Measurements from ENCODE around the gene PPME1.

Gene PPME1

DNA sequence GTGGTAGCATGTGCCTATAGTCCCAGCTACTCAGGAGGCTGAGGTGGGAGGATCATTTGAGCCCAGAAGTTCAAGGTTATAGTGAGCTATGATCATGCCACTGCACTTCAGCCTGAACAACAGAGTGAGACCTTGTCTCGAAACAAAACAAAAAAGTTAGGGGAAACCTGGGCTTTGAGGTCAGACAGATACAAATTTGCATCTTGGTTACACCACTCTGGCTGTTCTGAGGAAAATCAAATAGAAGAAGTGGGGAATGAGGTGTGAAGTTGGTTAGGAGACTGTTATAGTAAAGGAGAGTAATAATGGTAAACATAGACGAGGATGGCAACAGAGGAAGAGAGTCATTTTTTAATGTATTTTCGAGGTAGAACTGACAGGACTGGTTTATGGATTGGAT lies 62.6 kb downstream of the PPME1 start:
- no peak for DNase-seq

GRCh38 chr11:74235121-74235520 lies 64.0 kb downstream of the PPME1 start:
- DNase-seq, result no peak

DNA sequence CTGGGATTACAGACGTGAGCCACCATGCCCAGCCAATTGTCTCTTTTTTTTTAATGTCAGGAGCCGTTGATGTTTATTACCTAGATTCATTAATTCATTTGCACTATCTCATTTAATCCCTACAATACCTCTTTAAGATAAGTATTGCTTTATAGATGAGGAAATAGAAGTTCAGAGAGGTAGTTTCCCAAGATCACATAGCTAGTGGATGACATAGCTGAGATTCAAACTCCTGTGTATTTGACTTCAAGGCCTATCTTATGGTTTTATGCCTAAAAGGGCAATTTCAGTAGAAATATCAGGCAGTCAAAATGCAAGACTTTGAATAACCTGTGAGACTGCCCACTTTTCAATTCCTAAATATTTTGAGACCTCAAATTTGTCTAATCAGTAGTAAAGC lies 66.5 kb downstream of the PPME1 start:
- no peak for DNase-seq

DNA sequence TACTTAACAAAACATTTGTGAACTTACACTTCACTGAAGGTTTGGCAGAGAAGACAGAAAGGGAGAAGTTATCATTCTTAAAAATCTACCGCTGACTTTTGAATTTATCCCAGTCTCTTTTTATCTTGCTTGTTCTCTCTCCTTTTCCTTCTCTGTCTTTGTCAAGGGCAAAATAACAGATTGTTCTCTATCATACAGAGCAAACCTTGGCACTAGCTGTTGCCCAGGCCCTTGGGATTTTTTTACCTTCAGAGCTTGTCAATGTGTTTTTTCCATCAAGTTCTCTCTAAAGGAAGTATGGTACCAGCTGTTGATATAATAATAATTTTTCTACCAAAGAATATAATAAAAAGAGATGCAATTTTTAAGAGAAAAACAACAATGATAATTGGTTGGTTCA lies 67.2 kb downstream of the PPME1 start:
- DNase-seq, result no peak

DNA sequence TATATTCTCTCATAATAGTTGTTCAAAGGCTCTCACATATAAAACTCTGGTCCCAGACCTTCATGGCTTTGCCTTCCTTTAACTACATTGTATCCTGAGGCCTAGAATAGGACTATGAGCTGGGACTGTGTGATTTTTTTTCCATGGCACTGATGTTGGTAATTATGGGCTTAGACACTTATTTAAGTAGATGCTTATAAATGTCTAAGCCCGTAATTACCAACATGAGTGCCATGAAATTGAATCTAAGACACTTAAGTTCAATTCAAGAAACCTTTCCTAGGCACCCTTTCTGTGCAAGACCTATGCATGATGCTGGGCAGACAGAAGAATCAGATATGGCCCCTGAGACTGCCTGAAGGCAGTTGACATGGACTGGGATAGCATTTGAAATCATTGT lies 77.4 kb downstream of the PPME1 start:
- DNase-seq, result no peak

DNA sequence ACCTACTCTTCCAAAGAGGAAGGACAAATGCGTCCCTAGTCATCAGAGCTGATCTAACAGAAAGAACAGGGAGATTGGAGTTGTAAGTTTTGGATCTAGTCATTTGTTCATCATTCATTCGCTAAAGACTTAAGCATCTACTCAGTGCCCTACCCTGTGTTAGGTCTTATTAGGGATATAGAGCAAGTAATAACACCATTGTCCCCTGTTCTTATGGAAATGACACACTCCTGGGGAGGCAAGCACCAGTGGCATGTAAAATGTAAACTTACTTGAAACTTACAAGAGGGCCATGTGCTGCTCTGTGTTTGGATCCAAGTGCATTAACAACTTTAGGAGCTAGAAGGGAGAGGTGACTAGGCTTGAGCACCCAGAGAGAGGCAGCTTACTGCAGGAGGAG lies 78.4 kb downstream of the PPME1 start:
- DNase-seq, result no peak

DNA sequence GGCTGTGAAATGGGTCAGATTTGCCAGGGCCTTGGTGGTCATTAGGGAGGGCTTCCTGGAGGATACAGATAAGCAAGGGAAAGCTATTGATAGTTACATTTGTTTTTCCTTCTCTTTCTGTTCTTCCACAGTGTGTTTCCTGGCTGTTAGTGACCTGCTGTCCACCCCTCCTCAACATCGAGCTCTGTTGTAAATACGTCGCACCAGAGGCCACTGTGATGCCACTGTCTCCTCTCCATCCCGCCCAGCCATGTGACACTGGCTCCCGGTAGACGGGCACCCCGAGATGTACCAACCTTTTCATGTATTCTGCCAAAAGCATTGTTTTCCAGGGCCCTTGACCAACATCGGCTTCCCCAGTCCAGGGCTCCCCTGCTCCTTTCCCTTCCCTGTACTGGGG lies 82.3 kb downstream of the PPME1 start:
- no peak for DNase-seq

- peak; percentile 75 for DNase-seq
Observed at GRCh38 chr11:74255741-74256375, 84.8 kb downstream of the PPME1 start.

- DNase-seq, result no peak
Observed at GRCh38 chr11:74256378-74257133, 85.5 kb downstream of the PPME1 start.

GRCh38 chr11:74257959-74258553 lies 87.0 kb downstream of the PPME1 start:
- DNase-seq, result no peak

DNA sequence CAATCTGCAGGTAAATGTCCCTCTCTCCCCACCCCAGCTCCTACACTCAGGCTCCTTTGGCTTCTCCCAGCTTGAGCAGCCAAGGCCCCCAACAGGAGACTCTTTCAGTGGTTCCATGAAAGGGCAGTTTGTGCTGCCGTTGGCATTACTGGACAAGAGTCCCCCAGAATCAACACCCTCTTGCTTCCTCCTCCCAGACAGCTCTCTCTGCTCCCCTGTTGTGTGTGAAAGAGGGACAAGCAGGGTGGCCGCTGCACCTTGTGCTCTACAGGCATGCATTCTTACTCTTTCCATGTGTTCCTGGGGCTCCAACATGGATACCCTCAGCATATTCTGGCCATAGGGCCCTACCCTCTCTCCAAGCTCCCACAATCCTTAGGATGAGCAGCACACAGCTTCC lies 91.6 kb downstream of the PPME1 start:
- no peak for DNase-seq

DNA sequence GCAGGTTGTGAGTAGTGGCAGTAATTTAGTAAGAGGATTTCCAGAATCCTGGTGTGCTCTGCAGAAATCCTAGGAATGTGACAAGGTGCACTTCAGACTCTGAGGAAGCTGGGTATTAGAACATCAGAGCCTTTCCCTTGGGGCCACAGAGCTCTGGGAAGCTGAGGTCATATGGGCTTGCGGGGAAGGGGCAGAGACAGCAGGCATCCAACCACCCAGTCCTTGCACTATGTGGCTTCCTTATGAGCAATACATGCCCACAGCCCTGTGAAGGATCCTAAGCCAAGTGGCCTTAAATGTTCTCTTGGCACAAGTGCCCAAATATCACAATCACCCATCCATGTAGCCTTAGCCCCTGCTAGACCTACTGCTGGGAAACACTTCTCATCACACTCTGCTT lies 94.2 kb downstream of the PPME1 start:
- DNase-seq, result no peak

DNA sequence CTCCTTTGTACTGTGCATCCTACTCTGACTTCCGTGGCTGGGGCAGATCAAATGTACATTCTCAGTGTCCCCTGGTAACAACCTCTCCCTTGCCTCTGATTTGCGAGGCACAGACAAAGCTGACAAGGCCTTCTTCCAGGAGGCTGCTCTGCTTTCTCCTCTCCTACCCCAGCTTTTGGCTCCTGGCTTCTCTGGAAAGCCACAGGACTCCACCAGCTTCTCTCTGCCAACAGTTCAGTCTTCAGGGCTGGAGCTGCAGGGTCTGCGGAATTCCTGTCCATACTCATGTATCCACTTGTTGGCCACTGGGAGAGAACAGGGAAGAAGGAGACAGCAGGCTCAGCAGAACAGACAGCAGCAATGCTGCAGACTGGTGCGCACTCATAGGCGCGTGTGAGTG lies 95.9 kb downstream of the PPME1 start:
- no peak for DNase-seq

DNA sequence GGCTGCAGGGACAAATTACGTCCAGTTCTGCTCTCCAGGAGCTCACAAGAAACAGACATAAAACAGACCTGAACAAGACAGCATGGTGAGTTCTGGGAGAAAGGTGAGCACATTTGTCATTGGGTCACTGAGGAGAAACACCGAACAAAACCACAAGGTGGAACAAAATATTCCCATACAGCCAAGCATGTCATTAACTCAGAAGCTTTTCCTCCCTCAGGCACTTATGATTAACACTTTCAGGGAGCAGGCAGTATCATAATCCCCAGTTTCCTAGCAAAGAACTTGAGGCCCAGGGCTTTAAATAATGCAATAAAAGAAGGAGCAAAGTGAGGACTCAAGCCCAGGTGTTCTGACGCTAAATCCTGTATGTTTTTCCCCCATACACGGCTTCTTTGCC lies 97.4 kb downstream of the PPME1 start:
- DNase-seq, result no peak

DNA sequence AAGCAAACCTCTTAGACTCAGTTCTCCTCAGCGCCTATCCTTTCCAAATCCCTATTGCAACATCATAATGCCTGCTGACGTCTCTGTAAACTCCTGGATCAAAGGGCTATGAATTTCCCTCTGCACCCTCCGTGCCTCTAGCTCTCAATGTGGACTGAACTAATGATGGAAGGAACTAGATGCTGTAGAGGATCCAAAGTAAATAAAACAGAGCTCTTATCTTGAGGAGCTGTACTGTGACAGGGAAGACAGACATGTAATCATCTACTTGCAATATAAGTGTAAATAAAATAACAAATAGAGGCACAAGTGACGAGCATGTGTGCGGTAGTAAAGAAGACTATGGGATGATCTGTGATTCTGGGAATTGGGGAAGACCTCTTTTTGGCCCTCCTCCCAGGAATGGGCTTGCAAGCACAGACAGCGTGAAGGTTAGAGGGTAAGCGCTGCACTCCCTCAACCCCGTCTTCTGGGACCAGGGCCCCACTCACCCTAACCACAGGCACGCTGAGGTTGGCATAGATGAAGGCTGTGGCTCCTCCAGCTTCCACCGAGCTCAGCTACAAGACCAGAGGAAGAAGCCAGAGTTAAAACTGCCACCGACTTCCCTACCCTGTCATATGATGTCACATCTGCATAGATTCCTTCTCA lies 98.2 kb downstream of the PPME1 start:
- peak; percentile 32 for DNase-seq

GRCh38 chr11:74272276-74272675 lies 101.2 kb downstream of the PPME1 start:
- DNase-seq, result no peak

GRCh38 chr11:74276581-74276980 lies 105.5 kb downstream of the PPME1 start:
- no peak for DNase-seq

- no peak for DNase-seq
Observed at GRCh38 chr11:74278103-74278502, 107.0 kb downstream of the PPME1 start.

DNA sequence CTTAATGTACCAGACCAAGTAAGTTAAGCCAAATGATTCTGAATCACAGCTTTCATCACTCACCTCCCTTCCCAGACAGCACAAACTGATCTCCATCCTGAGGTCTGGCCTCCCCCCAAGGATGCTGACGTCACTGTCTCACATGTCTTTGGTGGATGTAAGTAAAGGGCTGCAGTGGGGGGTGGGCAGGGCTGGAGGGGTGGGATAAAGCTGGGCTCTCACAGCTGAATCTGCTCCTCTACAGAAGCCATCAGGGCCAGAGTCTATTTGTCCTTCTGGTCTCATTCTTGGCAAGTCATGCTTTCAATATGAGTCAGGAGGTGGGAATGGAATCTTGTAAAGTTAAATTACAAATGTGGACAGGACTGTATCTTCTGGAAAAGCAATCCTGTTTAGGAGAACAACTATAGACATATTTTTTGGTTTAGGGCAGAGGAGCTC lies 107.7 kb downstream of the PPME1 start:
- no peak for DNase-seq

- DNase-seq, result no peak
Observed at GRCh38 chr11:74279256-74279655, 108.2 kb downstream of the PPME1 start.

DNA sequence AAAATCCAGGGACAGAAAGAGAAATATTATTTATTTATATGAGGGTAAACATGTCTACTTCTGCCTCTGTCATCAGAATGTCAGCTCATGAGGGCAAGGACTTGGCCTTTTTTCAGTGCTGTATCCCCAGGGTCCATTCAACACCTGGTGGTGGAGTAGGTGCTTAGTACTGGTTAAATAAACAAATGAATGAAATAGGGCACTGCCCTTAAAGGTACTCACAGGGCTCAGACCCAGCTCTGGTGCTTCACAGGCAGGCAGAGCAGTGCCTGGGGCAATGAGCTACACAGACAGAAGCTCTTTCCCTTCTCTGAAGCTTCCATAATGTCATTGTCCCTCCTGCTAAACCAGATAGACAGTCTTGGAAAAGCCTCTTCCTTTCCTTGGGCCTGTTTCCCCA lies 109.4 kb downstream of the PPME1 start:
- DNase-seq, result no peak

DNA sequence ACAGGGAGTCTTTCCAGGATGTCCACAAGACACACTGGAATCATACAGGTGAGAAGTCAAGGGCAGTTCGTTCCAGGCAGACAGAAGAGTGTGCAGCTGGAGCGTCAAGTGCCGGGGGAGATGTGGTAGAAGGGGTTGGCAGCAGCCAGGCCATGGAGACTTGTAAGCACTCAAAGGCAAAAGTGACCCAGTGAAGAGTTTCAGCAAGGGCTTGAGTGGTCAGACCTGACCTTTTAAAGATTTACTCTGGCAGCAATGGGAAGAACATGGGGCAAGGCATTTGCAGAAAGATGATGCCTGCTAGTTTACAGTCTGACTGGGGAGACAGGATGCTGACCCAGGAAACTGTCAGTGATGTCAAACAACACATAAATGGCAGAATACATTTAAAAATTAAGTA lies 111.3 kb downstream of the PPME1 start:
- no peak for DNase-seq

DNA sequence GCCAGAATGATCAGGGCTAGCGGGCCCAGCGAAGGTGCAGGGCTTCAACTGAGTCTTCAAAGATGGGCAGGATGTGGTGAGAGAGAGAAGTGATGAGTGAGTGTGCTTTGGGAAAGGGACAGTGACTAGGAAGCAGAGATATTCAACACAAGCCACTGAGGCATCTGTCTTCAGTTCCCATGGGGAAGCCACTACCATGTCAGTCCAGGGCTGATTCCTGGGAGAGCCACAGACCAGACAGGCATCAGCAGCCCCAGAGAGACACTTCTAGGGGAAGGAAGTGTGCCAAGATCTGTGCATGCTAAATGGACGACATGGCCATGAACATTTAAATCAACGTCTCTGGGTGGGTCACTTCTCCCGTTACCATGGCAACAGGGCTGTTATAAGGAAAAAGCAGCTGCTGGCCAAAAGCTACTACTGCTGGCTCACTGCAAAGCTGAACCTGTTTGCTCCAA lies 111.9 kb downstream of the PPME1 start:
- no peak for DNase-seq
